H1 (cell line): ENCODE measurements around the gene ADAMTS17. TPM values are rescaled to one million over a fixed set of nuclear protein-coding genes. Genes with fewer than 3 reads are reported as not detected.

Experiments used
- CTCF ChIA-PET: fragments of 300-600 bp; sonication (Branson Sonifier 250); formaldehyde crosslinking; loops from one replicate; lab custom pipeline; 2021; ENCODE audit not compliant: partially characterized antibody; lab: Charles Lee
- POLR2A ChIA-PET: fragments of 300-600 bp; sonication (Branson Sonifier 250); formaldehyde crosslinking; loops from one replicate; lab custom pipeline; 2021; ENCODE audit warnings: inconsistent platforms; ENCODE audit not compliant: partially characterized antibody; lab: Charles Lee
- DNase-seq, 2 experiments: peaks; one replicate each; pipeline versions ENCODE4 v3.0.0 to v3.0.0-alpha.2; 2010 to 2022; ENCODE audit warnings: low spot score in 2 of 2, low read depth in 1 of 2, mixed read lengths in 1 of 2
- FAIRE-seq: peaks from 2 replicates; lab custom pipeline; 2011; peaks lifted over from hg19 to GRCh38; lab: Jason Lieb, UNC
- H2AFZ ChIP-seq: 2 replicates; pipeline ENCODE4 v1.8.1; 2012; ENCODE audit warnings: low read length, inconsistent platforms
- H2AK5ac ChIP-seq: 2 replicates; pipeline ENCODE4 v1.6.1; 2013; ENCODE audit warnings: low read depth, low read length
- H2BK120ac ChIP-seq: replicated peaks from 2 replicates; pipeline ENCODE3; 2013; ENCODE audit warnings: low read depth, low read length, inconsistent platforms
- H2BK12ac ChIP-seq: 2 replicates; pipeline ENCODE4 v1.6.1; 2013; ENCODE audit warnings: low read depth, low read length
- H2BK15ac ChIP-seq: 2 replicates; pipeline ENCODE4 v1.6.1; 2013; ENCODE audit warnings: low read length
- H2BK20ac ChIP-seq: 2 replicates; pipeline ENCODE4 v1.6.1; 2013; ENCODE audit warnings: low read length
- H2BK5ac ChIP-seq: 2 replicates; pipeline ENCODE4 v1.6.1; 2013; ENCODE audit warnings: low read depth, low read length
- H3K14ac ChIP-seq: 2 replicates; pipeline ENCODE4 v1.6.1; 2013; ENCODE audit warnings: inconsistent platforms; ENCODE audit not compliant: insufficient read length
- H3K18ac ChIP-seq: 2 replicates; pipeline ENCODE4 v1.6.1; 2013; ENCODE audit warnings: low read length; ENCODE audit errors: extremely low read depth
- H3K23ac ChIP-seq: 2 replicates; pipeline ENCODE4 v1.6.1; 2013; ENCODE audit warnings: inconsistent platforms; ENCODE audit not compliant: insufficient read length
- H3K23me2 ChIP-seq: 2 replicates; pipeline ENCODE4 v1.6.1; 2013; ENCODE audit warnings: low read depth, low read length
- H3K27ac ChIP-seq: 2 replicates; pipeline ENCODE4 v1.6.1; 2011; ENCODE audit warnings: low read depth, low read length, inconsistent platforms
- H3K27me3 ChIP-seq, 4 experiments: replicated peaks in 1 of 4; 1 replicate in 1 of 4; 2 replicates in 3 of 4; pipeline versions ENCODE4 v1.6.1 to v1.8.1; 2011 to 2013; ENCODE audit warnings: low read length in 3 of 4, mild to moderate bottlenecking in 3 of 4, inconsistent platforms in 2 of 4, mixed read lengths in 2 of 4, moderate library complexity in 1 of 4; ENCODE audit not compliant: control insufficient read depth in 3 of 4, insufficient read depth in 3 of 4; ENCODE audit errors: extremely low read depth in 1 of 4
- H3K36me3 ChIP-seq, 4 experiments: 2 replicates each; pipeline versions ENCODE4 v1.6.1 to v1.8.1; 2011 to 2013; ENCODE audit warnings: mild to moderate bottlenecking in 4 of 4, low read length in 3 of 4, moderate library complexity in 2 of 4, control low read depth in 1 of 4, inconsistent platforms in 1 of 4; ENCODE audit not compliant: insufficient read depth in 4 of 4, control insufficient read depth in 2 of 4
- H3K4ac ChIP-seq: replicated peaks from 2 replicates; pipeline ENCODE3; 2013; ENCODE audit warnings: low read length, low read depth, mixed read lengths, inconsistent platforms; ENCODE audit not compliant: insufficient read length
- H3K4me1 ChIP-seq, 4 experiments: replicated peaks in 1 of 4; 1 replicate in 1 of 4; 2 replicates in 3 of 4; pipeline versions ENCODE4 v1.6.1 to v1.8.1; 2011 to 2013; ENCODE audit warnings: low read length in 3 of 4, inconsistent platforms in 2 of 4, mixed read lengths in 1 of 4; ENCODE audit not compliant: insufficient read depth in 4 of 4, control insufficient read depth in 3 of 4
- H3K4me2 ChIP-seq, 2 experiments: 2 replicates each; pipeline versions ENCODE4 v1.6.1 to v1.8.1; 2011 to 2013; ENCODE audit warnings: low read depth in 2 of 2, low read length in 2 of 2, control low read depth in 1 of 2, inconsistent platforms in 1 of 2, mild to moderate bottlenecking in 1 of 2; ENCODE audit not compliant: insufficient read depth in 1 of 2
- H3K4me3 ChIP-seq, 4 experiments: fragments of 200-600, 300-600 bp in 1 of 4; sonication (generic), shearing (Covaris generic), sonication (Bioruptor Twin) in 1 of 4; 2 replicates each; pipeline versions ENCODE4 v1.5.1 to v1.8.1; 2011 to 2016; ENCODE audit warnings: low read length in 4 of 4, low read depth in 3 of 4, control low read depth in 2 of 4, inconsistent platforms in 2 of 4, mild to moderate bottlenecking in 2 of 4, mixed read lengths in 1 of 4, moderate library complexity in 1 of 4; ENCODE audit not compliant: insufficient read depth in 2 of 4; ENCODE audit errors: extremely low read depth in 1 of 4
- H3K56ac ChIP-seq: replicated peaks from 2 replicates; pipeline ENCODE3; 2013; ENCODE audit warnings: low read depth, mild to moderate bottlenecking, mixed read lengths, low read length, inconsistent platforms; ENCODE audit not compliant: insufficient read length
- H3K79me1 ChIP-seq: 2 replicates; pipeline ENCODE4 v1.6.1; 2013; ENCODE audit warnings: low read depth, low read length, control low read depth
- H3K79me2 ChIP-seq, 2 experiments: 2 replicates each; pipeline versions ENCODE4 v1.6.1 to v1.8.1; 2012 to 2013; ENCODE audit warnings: low read length in 2 of 2, mild to moderate bottlenecking in 2 of 2, inconsistent platforms in 1 of 2; ENCODE audit not compliant: insufficient read depth in 2 of 2, control insufficient read depth in 1 of 2
- H3K9ac ChIP-seq, 4 experiments: replicated peaks in 1 of 4; 1 replicate in 1 of 4; 2 replicates in 3 of 4; pipeline versions ENCODE4 v1.6.1 to v1.8.1; 2011 to 2013; ENCODE audit warnings: low read depth in 3 of 4, low read length in 3 of 4, control low read depth in 2 of 4, mild to moderate bottlenecking in 2 of 4, moderate library complexity in 2 of 4, inconsistent platforms in 1 of 4; ENCODE audit errors: extremely low read depth in 1 of 4
- H3K9me3 ChIP-seq, 2 experiments: 2 replicates each; pipeline versions ENCODE4 v1.6.1 to v1.8.1; 2012 to 2013; ENCODE audit warnings: mild to moderate bottlenecking in 2 of 2, moderate library complexity in 2 of 2, control low read depth in 1 of 2, inconsistent platforms in 1 of 2, low read depth in 1 of 2, low read length in 1 of 2, mixed read lengths in 1 of 2; ENCODE audit not compliant: insufficient read depth in 2 of 2
- H4K20me1 ChIP-seq, 2 experiments: replicated peaks in 1 of 2; 2 replicates each; pipeline versions ENCODE3 to v1.8.1; 2011 to 2013; ENCODE audit warnings: inconsistent platforms in 2 of 2, low read length in 2 of 2, mild to moderate bottlenecking in 1 of 2; ENCODE audit not compliant: insufficient read depth in 2 of 2, control insufficient read depth in 1 of 2
- H4K5ac ChIP-seq: 2 replicates; pipeline ENCODE4 v1.6.1; 2013; ENCODE audit warnings: low read length, low read depth, mixed read lengths, inconsistent platforms; ENCODE audit not compliant: insufficient read length
- H4K8ac ChIP-seq: 2 replicates; pipeline ENCODE4 v1.8.0; 2013; ENCODE audit warnings: mild to moderate bottlenecking, moderate library complexity, low read length, inconsistent platforms; ENCODE audit not compliant: insufficient read depth; ENCODE audit errors: extremely low read depth
- H4K91ac ChIP-seq: replicated peaks from 2 replicates; pipeline ENCODE3; 2013; ENCODE audit warnings: low read length, mixed read lengths, inconsistent platforms; ENCODE audit not compliant: insufficient read length
- NRF1 ChIP-seq: IDR thresholded peaks from 2 replicates; pipeline ENCODE4 v1.6.1; 2011; ENCODE audit warnings: mild to moderate bottlenecking, low read depth, low read length, improper control_type of control experiment
- RXRA ChIP-seq: IDR thresholded peaks from 2 replicates; pipeline ENCODE4 v1.6.1; 2011; ENCODE audit warnings: low read depth, mild to moderate bottlenecking, low read length, moderate library complexity; ENCODE audit not compliant: insufficient read depth
- SIN3A ChIP-seq, 2 experiments: IDR thresholded peaks in 1 of 2; conservative IDR thresholded peaks in 1 of 2; 2 replicates each; pipeline ENCODE4 v1.6.1; 2011 to 2012; ENCODE audit warnings: low read length in 2 of 2, improper control_type of control experiment in 1 of 2, low read depth in 1 of 2, mild to moderate bottlenecking in 1 of 2
- SP2 ChIP-seq: IDR thresholded peaks from 2 replicates; pipeline ENCODE4 v1.6.1; 2012; ENCODE audit warnings: mild to moderate bottlenecking, low read length, inconsistent platforms
- ZNF274 ChIP-seq: IDR thresholded peaks from 2 replicates; pipeline ENCODE4 v1.7.0; 2012; ENCODE audit warnings: low read length, borderline replicate concordance; ENCODE audit errors: extremely low read depth
- WGBS, 2 experiments: shearing (Covaris generic) in 1 of 2; methylation state at CpG; one replicate each; pipeline versions ENCODE4 v1.1.6 to v1.1.7; 2013 to 2015; ENCODE audit warnings: low lambda C conversion rate in 2 of 2, mixed read lengths in 2 of 2, inconsistent platforms in 1 of 2, low coverage in 1 of 2, missing lambda C conversion rate in 1 of 2; ENCODE audit not compliant: insufficient replicate concordance in 2 of 2, insufficient coverage in 1 of 2, insufficient read length in 1 of 2; ENCODE audit errors: extremely low coverage in 1 of 2, missing lambda C conversion rate in 1 of 2; 5-methylcytosine and 5-hydroxymethylcytosine counted together
- polyA plus RNA-seq, 7 experiments: library from polyadenylated mRNA; depleted of rRNA in 3 of 7; stranded (reverse) in 5 of 7; unstranded in 2 of 7; fragments of >200 nt in 5 of 7; fragments of 200-250 nt in 2 of 7; gene quantifications; 1 replicate in 5 of 7; 2 replicates in 1 of 7; 4 replicates in 1 of 7; pipeline versions ENCODE4 v1.2.1 to v1.2.3, GENCODE V29; 2011 to 2013; ENCODE audit warnings: missing spikeins in 2 of 7, mixed read lengths in 2 of 7
- total RNA-seq: library from RNA; stranded (reverse); fragmentation: NEBNext Ultra II Directional; extraction: Animal tissue kit (Norgen Biotek cat#: 25700); gene quantifications from 2 replicates; pipeline ENCODE4 v1.2.1, GENCODE V29; 2021

The ADAMTS17 gene
- total and polyA plus RNA-seq, 2 of the 8 experiments (the other 6 are each of a cell fraction or from before 2014, with no cell fraction given) = 0.51 to 1.7 TPM

GRCh38 chr15:100301910-100302431 is 39.8 kb downstream of the ADAMTS17 start:
- WGBS, 2 experiments = 82% methylated on average over 2 of the region's 2 CpGs; no CpG with 5 or more reads in 1 of the 2 experiments
- Histone ChIP-seq H3K4ac (no peak overlapping the region), H3K27ac (no peak overlapping the region), H2BK120ac (no peak overlapping the region), H2BK20ac (no peak overlapping the region), H3K56ac (no peak overlapping the region), H3K23ac (no peak overlapping the region), H2BK12ac (no peak overlapping the region), H3K9me3 (peaks cover 4 to 11% of the 10 kb centered on the region in 2 experiments; a peak in 2 of 4 replicates), H4K20me1 (no peaks in the 10 kb centered on the region), H2BK15ac (no peak overlapping the region), H3K36me3 (no peaks in the 10 kb centered on the region), H3K4me3 (no peak overlapping the region), H2AFZ (no peak overlapping the region), H4K5ac (no peak overlapping the region), H3K79me2 (no peaks in the 10 kb centered on the region), H4K8ac (no peak overlapping the region), H3K14ac (no peak overlapping the region), H3K4me1 (no peaks in the 10 kb centered on the region), H3K18ac (no peak overlapping the region), H3K79me1 (no peaks in the 10 kb centered on the region), H2BK5ac (no peak overlapping the region), H2AK5ac (no peak overlapping the region), H3K9ac (no peak overlapping the region), H3K27me3 (no peaks in the 10 kb centered on the region), H4K91ac (no peak overlapping the region), H3K4me2 (no peak overlapping the region), H3K23me2 (no peaks in the 10 kb centered on the region)
- DNase-seq (no peak), FAIRE-seq (no peak)
- POLR2A ChIA-PET = no interaction called here
- TF ChIP-seq SP2 (no peak), SIN3A (conservative IDR thresholded peaks at IDR 0.05 in 1 of 2, IDR thresholded peaks at IDR 0.05 in 1 of 2; ENCODE audit: low read depth in 1 of 2, low read length in 2 of 2) (no peak), NRF1 (no peak), RXRA (no peak), ZNF274 (no peak)
- CTCF ChIA-PET = no interaction called here
